ENCODE results near the gene RYR1.
A peak's percentile ranks its signal among the peaks of the same experiment; 100 is the strongest.

RYR1 gene

DNA sequence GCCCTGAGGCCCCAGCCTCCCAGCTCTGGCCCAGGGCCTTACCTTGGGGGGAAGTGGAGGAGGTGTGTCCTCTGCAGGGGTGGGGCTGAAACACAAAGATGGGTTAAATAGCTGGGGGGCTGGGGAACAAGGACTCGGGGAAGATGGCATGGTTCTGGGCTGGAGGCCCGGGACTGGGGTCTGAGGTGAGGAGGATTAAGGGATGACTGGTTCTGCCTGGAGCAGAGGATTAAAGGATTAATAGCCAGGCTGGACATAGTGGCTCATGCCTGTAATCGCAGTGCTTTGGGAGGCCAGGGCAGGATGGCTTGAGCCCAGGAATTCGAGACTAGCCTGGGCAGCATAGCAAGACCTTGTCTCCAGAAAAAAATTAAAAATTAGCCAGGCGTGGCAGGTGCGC lies 172.6 kb downstream of the RYR1 start:
- TF ChIP-seq EZH2phosphoT487 (IDR thresholded peaks at IDR 0.05; ENCODE audit: low read depth), result no peak
- TF ChIP-seq, protein P1, sequence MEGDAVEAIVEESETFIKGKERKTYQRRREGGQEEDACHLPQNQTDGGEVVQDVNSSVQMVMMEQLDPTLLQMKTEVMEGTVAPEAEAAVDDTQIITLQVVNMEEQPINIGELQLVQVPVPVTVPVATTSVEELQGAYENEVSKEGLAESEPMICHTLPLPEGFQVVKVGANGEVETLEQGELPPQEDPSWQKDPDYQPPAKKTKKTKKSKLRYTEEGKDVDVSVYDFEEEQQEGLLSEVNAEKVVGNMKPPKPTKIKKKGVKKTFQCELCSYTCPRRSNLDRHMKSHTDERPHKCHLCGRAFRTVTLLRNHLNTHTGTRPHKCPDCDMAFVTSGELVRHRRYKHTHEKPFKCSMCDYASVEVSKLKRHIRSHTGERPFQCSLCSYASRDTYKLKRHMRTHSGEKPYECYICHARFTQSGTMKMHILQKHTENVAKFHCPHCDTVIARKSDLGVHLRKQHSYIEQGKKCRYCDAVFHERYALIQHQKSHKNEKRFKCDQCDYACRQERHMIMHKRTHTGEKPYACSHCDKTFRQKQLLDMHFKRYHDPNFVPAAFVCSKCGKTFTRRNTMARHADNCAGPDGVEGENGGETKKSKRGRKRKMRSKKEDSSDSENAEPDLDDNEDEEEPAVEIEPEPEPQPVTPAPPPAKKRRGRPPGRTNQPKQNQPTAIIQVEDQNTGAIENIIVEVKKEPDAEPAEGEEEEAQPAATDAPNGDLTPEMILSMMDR (IDR thresholded peaks at IDR 0.05; ENCODE audit: low read depth, low read length), result no peak
- H3K36me3 ChIP-seq (replicated peaks; ENCODE audit: low read depth, low read length), result peaks cover 59% of the 10 kb centered on the region
- H3K9ac ChIP-seq (ENCODE audit: low read length), result no peak overlapping the region
- no peak overlapping the region for H3K27ac ChIP-seq (ENCODE audit: low read length)
- no peak overlapping the region for H3K4me3 ChIP-seq (ENCODE audit: low read length)
- H4K20me1 ChIP-seq (ENCODE audit: insufficient read depth, low read length), result peaks cover 3% of the 10 kb centered on the region; the same call in 1 of the 2 replicates
- H3K4me1 ChIP-seq (ENCODE audit: low read length), result no peaks in the 10 kb centered on the region
- no peak overlapping the region for H3K4me2 ChIP-seq (ENCODE audit: low read length)
- H3K9me3 ChIP-seq (ENCODE audit: insufficient read depth, low read length), result no peaks in the 10 kb centered on the region
- H2AFZ ChIP-seq (ENCODE audit: low read depth, low read length), result no peak overlapping the region
- no peaks in the 10 kb centered on the region for H3K79me2 ChIP-seq (ENCODE audit: low read length)
- H3K27me3 ChIP-seq (ENCODE audit: low read depth, low read length), result no peaks in the 10 kb centered on the region

DNA sequence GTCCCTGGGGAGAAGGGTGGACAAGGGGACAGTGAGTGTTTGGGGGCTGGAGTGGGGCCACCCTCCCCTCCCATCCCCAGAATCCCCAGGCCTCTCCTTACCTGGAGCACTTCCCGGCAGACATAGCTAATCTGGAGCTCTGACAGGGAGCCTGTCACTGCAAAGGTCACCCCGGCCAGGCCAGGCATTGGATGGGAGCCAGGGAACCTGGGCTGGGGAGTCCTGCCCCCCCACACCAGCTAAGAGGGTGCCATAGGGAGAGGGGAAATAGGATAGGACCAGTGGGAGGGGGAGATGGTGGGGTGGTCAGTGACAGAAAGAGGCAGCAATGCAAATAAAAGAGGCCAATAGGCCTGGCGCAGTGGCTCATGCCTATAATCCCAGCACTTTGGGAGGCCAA lies 180.8 kb downstream of the RYR1 start:
- Histone ChIP-seq H3K9me3 (ENCODE audit: insufficient read depth, low read length) (no peaks in the 10 kb centered on the region), H3K4me1 (ENCODE audit: low read length) (peaks cover 15% of the 10 kb centered on the region), H3K9ac (ENCODE audit: low read length) (no peak overlapping the region), H3K4me2 (ENCODE audit: low read length) (no peak overlapping the region), H3K79me2 (ENCODE audit: low read length) (peaks cover 41% of the 10 kb centered on the region), H2AFZ (ENCODE audit: low read depth, low read length) (no peak overlapping the region), H3K27me3 (ENCODE audit: low read depth, low read length) (no peaks in the 10 kb centered on the region), H3K27ac (ENCODE audit: low read length) (no peak overlapping the region), H4K20me1 (ENCODE audit: insufficient read depth, low read length) (peaks cover 4% of the 10 kb centered on the region; the same call in 1 of the 2 replicates), H3K4me3 (ENCODE audit: low read length) (no peak overlapping the region), H3K36me3 (replicated peaks; ENCODE audit: low read depth, low read length) (peaks cover 49% of the 10 kb centered on the region)
- TF ChIP-seq EZH2phosphoT487 (IDR thresholded peaks at IDR 0.05; ENCODE audit: low read depth), result no peak
- TF ChIP-seq, protein P1 (IDR thresholded peaks at IDR 0.05; ENCODE audit: low read depth, low read length), result no peak

DNA sequence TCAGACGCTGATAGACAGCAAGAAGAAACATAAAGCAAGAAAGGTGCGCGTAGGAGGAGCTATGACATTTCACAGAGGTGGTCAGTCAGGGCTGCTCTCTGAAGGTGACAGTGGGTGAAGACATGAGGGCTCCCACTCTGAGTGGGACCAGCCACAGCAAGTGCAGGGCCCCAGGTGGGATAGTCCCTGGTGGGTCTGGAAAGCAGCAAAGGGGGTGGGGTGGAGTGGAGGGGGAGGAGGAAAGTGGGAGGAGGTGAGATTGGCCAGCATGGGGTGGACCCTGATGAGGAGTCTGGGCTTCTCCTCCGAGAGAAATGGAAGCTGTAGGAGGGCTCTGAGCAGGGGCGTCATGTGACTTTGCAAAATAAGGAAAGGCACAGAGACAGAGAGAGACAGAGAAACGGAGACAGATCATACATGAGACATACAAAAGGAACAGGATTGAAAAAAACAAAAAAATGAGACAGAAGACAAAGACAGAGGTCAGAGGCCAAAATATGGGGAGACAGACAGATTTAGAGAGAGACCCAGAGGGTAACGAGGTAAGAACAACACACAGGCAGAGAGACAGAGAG lies 181.6 kb downstream of the RYR1 start:
- H3K27me3 ChIP-seq (ENCODE audit: low read depth, low read length), result no peaks in the 10 kb centered on the region

GRCh38 chr19:38616265-38616664 lies 182.8 kb downstream of the RYR1 start:
- peak overlapping the region; percentile 97 for H3K9ac ChIP-seq (ENCODE audit: low read length)
- H3K4me3 ChIP-seq (ENCODE audit: low read length), result peak overlapping the region; percentile 85
- H3K9me3 ChIP-seq (ENCODE audit: insufficient read depth, low read length), result no peaks in the 10 kb centered on the region
- H3K4me2 ChIP-seq (ENCODE audit: low read length), result peak overlapping the region; percentile 99
- H3K27ac ChIP-seq (ENCODE audit: low read length), result peak overlapping the region; percentile 93
- no peak overlapping the region for H2AFZ ChIP-seq (ENCODE audit: low read depth, low read length)
- no peaks in the 10 kb centered on the region for H3K27me3 ChIP-seq (ENCODE audit: low read depth, low read length)
- H3K4me1 ChIP-seq (ENCODE audit: low read length), result peaks cover 23% of the 10 kb centered on the region
- H3K36me3 ChIP-seq (replicated peaks; ENCODE audit: low read depth, low read length), result peaks cover 40% of the 10 kb centered on the region
- peaks cover 58% of the 10 kb centered on the region for H3K79me2 ChIP-seq (ENCODE audit: low read length)
- TF ChIP-seq, protein P1 (IDR thresholded peaks at IDR 0.05; ENCODE audit: low read depth, low read length), result no peak
- peaks cover 4% of the 10 kb centered on the region; the same call in 1 of the 2 replicates for H4K20me1 ChIP-seq (ENCODE audit: insufficient read depth, low read length)

More for the DNA sequence above, 181.6 kb downstream of the RYR1 start:
- H3K4me2 ChIP-seq (ENCODE audit: low read length), result no peak overlapping the region
- H3K36me3 ChIP-seq (replicated peaks; ENCODE audit: low read depth, low read length), result peaks cover 44% of the 10 kb centered on the region
- no peak overlapping the region for H3K9ac ChIP-seq (ENCODE audit: low read length)
- no peak overlapping the region for H3K27ac ChIP-seq (ENCODE audit: low read length)
- no peak overlapping the region for H3K4me3 ChIP-seq (ENCODE audit: low read length)
- no peak for TF ChIP-seq EZH2phosphoT487 (IDR thresholded peaks at IDR 0.05; ENCODE audit: low read depth)
- TF ChIP-seq, protein P1 (IDR thresholded peaks at IDR 0.05; ENCODE audit: low read depth, low read length), result no peak
- no peaks in the 10 kb centered on the region for H3K9me3 ChIP-seq (ENCODE audit: insufficient read depth, low read length)
- H4K20me1 ChIP-seq (ENCODE audit: insufficient read depth, low read length), result peaks cover 4% of the 10 kb centered on the region; the same call in 1 of the 2 replicates
- peaks cover 49% of the 10 kb centered on the region for H3K79me2 ChIP-seq (ENCODE audit: low read length)
- no peak overlapping the region for H2AFZ ChIP-seq (ENCODE audit: low read depth, low read length)
- H3K4me1 ChIP-seq (ENCODE audit: low read length), result peaks cover 20% of the 10 kb centered on the region

Data from OCI-LY3 (cell line).